ENCODE measurements around the gene PSMA8. TPM values are rescaled to one million over a fixed set of nuclear protein-coding genes. Genes with fewer than 3 reads are reported as not detected.

PSMA8 gene
- total RNA-seq (1 to 10 TPM; 1.4 to 1.7 TPM), polyA plus RNA-seq (1 to 10 TPM; 2.1 to 3.5 (median 2.7) TPM), total RNA-seq (0 to 3.0 (median 1.7) reads per million in 6 experiments)

GRCh38 chr18:26133652-26134051 is at the start of gene PSMA8:
TSS of gene PSMA8 (plus strand) at chr18:26133869. CDS start at chr18:26133966, 97 bp downstream.
- ATAC-seq = peak; percentile 90 to 93
- peaks cover 2 to 11% (median 4%) of the 10 kb centered on the region in 4 donors for H3K4me1 Mint-ChIP-seq
- peak; percentile 21 to 81 (median 50) for DNase-seq
- peak within 1 kb of the TSS; percentile 77 to 95 (median 93) for H3K27ac Mint-ChIP-seq
- POLR2A ChIA-PET = interaction anchor here (1.5 kb wide), 2 partner anchors 43 to 93 kb away, joined by 4 to 6 read pairs; partner anchors contain the start of genes SS18 and TAF4B
- H3K9me3 Mint-ChIP-seq = peaks cover 0 to 4% (median 0%) of the 10 kb centered on the region in 9 donors
- H3K4me3 Mint-ChIP-seq = peak within 1 kb of the TSS; percentile 74 to 88 (median 80)
- H3K36me3 Mint-ChIP-seq = peaks cover 0 to 4% (median 0%) of the 10 kb centered on the region in 3 donors
- H3K27me3 Mint-ChIP-seq = no peaks in the 10 kb centered on the region

GRCh38 chr18:26085056-26085455 is 48.6 kb upstream of the PSMA8 start:
- no peaks in the 10 kb centered on the region for H3K27me3 Mint-ChIP-seq
- H3K4me1 Mint-ChIP-seq = peaks cover 13 to 62% (median 41%) of the 10 kb centered on the region in 4 donors
- H3K36me3 Mint-ChIP-seq = peaks cover 0 to 62% (median 15%) of the 10 kb centered on the region in 3 donors
- DNase-seq (no peak), ATAC-seq (no peak)
- no peak overlapping the region for H3K4me3 Mint-ChIP-seq
- POLR2A ChIA-PET = no interaction called here
- H3K27ac Mint-ChIP-seq = no peak overlapping the region
- no peaks in the 10 kb centered on the region for H3K9me3 Mint-ChIP-seq

- Mint-ChIP-seq H3K9me3 (no peaks in the 10 kb centered on the region), H3K4me1 (peaks cover 20 to 62% (median 40%) of the 10 kb centered on the region in 4 donors), H3K36me3 (peaks cover 0 to 49% (median 10%) of the 10 kb centered on the region in 3 donors), H3K27me3 (no peaks in the 10 kb centered on the region), H3K4me3 (peak overlapping the region in 3 of 10 donors; percentile 13 to 24 (median 23)), H3K27ac (no peak overlapping the region)
- DNase-seq (no peak), ATAC-seq (no peak)
- POLR2A ChIA-PET = no interaction called here
Observed at GRCh38 chr18:26086959-26087358, 46.7 kb upstream of the PSMA8 start.

GRCh38 chr18:26088487-26088886 is 45.2 kb upstream of the PSMA8 start:
- no peaks in the 10 kb centered on the region for H3K9me3 Mint-ChIP-seq
- peak overlapping the region; percentile 94 to 98 (median 98) for H3K4me3 Mint-ChIP-seq
- POLR2A ChIA-PET = interaction anchor here (1.7 kb wide), 1 partner anchor 139 kb away, joined by 3 read pairs; no protein-coding TSS in a partner anchor
- H3K27me3 Mint-ChIP-seq = no peaks in the 10 kb centered on the region
- peak overlapping the region in 7 of 10 donors; percentile 53 to 98 (median 97) for H3K27ac Mint-ChIP-seq
- ATAC-seq (no peak), DNase-seq (no peak)
- H3K4me1 Mint-ChIP-seq = peaks cover 21 to 61% (median 39%) of the 10 kb centered on the region in 4 donors
- peaks cover 0 to 36% (median 6%) of the 10 kb centered on the region in 3 donors for H3K36me3 Mint-ChIP-seq

GRCh38 chr18:26089293-26090129 is 44.2 kb upstream of the PSMA8 start:
- no peaks in the 10 kb centered on the region for H3K9me3 Mint-ChIP-seq
- DNase-seq = peak in 3 of 10 donors; percentile 16 to 26 (median 23)
- no peak for ATAC-seq
- H3K36me3 Mint-ChIP-seq = peaks cover 0 to 27% (median 6%) of the 10 kb centered on the region in 3 donors
- no peaks in the 10 kb centered on the region for H3K27me3 Mint-ChIP-seq
- H3K27ac Mint-ChIP-seq = peak overlapping the region; percentile 87 to 99 (median 97)
- peaks cover 19 to 53% (median 33%) of the 10 kb centered on the region in 4 donors for H3K4me1 Mint-ChIP-seq
- POLR2A ChIA-PET = interaction anchor here (0.9 to 3.6 kb wide), 3 partner anchors 133 to 138 kb away, joined by 3 to 14 read pairs (median 3); partner anchors contain the start of gene TAF4B
- peak overlapping the region; percentile 94 to 98 (median 98) for H3K4me3 Mint-ChIP-seq

- H3K9me3 Mint-ChIP-seq = no peaks in the 10 kb centered on the region
- H3K27ac Mint-ChIP-seq = peak within 1 kb of the TSS; percentile 96 to 99 (median 97)
- DNase-seq = peak; percentile 76 to 95 (median 86)
- no peaks in the 10 kb centered on the region for H3K27me3 Mint-ChIP-seq
- peaks cover 0 to 18% (median 6%) of the 10 kb centered on the region in 3 donors for H3K36me3 Mint-ChIP-seq
- ATAC-seq = peak; percentile 78 to 83
- H3K4me3 Mint-ChIP-seq = peak within 1 kb of the TSS; percentile 94 to 98 (median 98)
- H3K4me1 Mint-ChIP-seq = peaks cover 19 to 44% (median 31%) of the 10 kb centered on the region in 4 donors
- POLR2A ChIA-PET = interaction anchor here (0.7 to 3.6 kb wide), 5 partner anchors 43 to 136 kb away, joined by 3 to 14 read pairs (median 4); partner anchors contain the start of genes PSMA8 and TAF4B
Observed at GRCh38 chr18:26090130-26091046, 43.3 kb upstream of the PSMA8 start, which contains the start of gene SS18. TSS of gene SS18 (minus strand) at chr18:26090613. CDS start at chr18:26090569, 44 bp downstream.

- peaks cover 0 to 12% (median 3%) of the 10 kb centered on the region in 3 donors for H3K36me3 Mint-ChIP-seq
- peak overlapping the region; percentile 94 to 98 (median 98) for H3K4me3 Mint-ChIP-seq
- DNase-seq (no peak), ATAC-seq (peak; percentile 54 to 57)
- H3K4me1 Mint-ChIP-seq = peaks cover 19 to 41% (median 30%) of the 10 kb centered on the region in 4 donors
- peak overlapping the region; percentile 96 to 99 (median 97) for H3K27ac Mint-ChIP-seq
- no peaks in the 10 kb centered on the region for H3K27me3 Mint-ChIP-seq
- POLR2A ChIA-PET = interaction anchor here (1.1 to 3.6 kb wide), 3 partner anchors 43 to 136 kb away, joined by 4 to 14 read pairs (median 8); partner anchors contain the start of genes PSMA8 and TAF4B
- no peaks in the 10 kb centered on the region for H3K9me3 Mint-ChIP-seq
Observed at GRCh38 chr18:26091047-26091630, 42.5 kb upstream of the PSMA8 start.

- ATAC-seq = no peak
- H3K27me3 Mint-ChIP-seq = no peaks in the 10 kb centered on the region
- H3K4me1 Mint-ChIP-seq = peaks cover 0 to 1% (median 0%) of the 10 kb centered on the region in 4 donors
- POLR2A ChIA-PET = no interaction called here
- peaks cover 0 to 1% (median 0%) of the 10 kb centered on the region in 3 donors for H3K36me3 Mint-ChIP-seq
- H3K4me3 Mint-ChIP-seq = no peak overlapping the region
- no peak overlapping the region for H3K27ac Mint-ChIP-seq
- DNase-seq = no peak
- peaks cover 0 to 2% (median 0%) of the 10 kb centered on the region in 9 donors for H3K9me3 Mint-ChIP-seq
Observed at GRCh38 chr18:26096852-26097251, 36.8 kb upstream of the PSMA8 start.

GRCh38 chr18:26097563-26097962 is 36.1 kb upstream of the PSMA8 start:
- Mint-ChIP-seq H3K27me3 (no peaks in the 10 kb centered on the region), H3K4me1 (no peaks in the 10 kb centered on the region), H3K27ac (no peak overlapping the region), H3K36me3 (peaks cover 0 to 1% (median 0%) of the 10 kb centered on the region in 3 donors), H3K4me3 (no peak overlapping the region), H3K9me3 (peaks cover 0 to 2% (median 0%) of the 10 kb centered on the region in 9 donors)
- POLR2A ChIA-PET = no interaction called here
- no peak for DNase-seq
- no peak for ATAC-seq

GRCh38 chr18:26103579-26103978 is 30.1 kb upstream of the PSMA8 start:
- ATAC-seq = peak; percentile 66 to 68
- DNase-seq = peak in 9 of 10 donors; percentile 7 to 71 (median 29)
- H3K4me1 Mint-ChIP-seq = no peaks in the 10 kb centered on the region
- H3K36me3 Mint-ChIP-seq = peaks cover 0 to under 1% (median 0%) of the 10 kb centered on the region in 3 donors
- no peaks in the 10 kb centered on the region for H3K9me3 Mint-ChIP-seq
- H3K27ac Mint-ChIP-seq = no peak overlapping the region
- no peaks in the 10 kb centered on the region for H3K27me3 Mint-ChIP-seq
- POLR2A ChIA-PET = no interaction called here
- H3K4me3 Mint-ChIP-seq = no peak overlapping the region

GRCh38 chr18:26104035-26104434 is 29.6 kb upstream of the PSMA8 start:
- ATAC-seq (no peak), DNase-seq (no peak)
- POLR2A ChIA-PET = no interaction called here
- no peaks in the 10 kb centered on the region for H3K4me1 Mint-ChIP-seq
- no peak overlapping the region for H3K4me3 Mint-ChIP-seq
- H3K36me3 Mint-ChIP-seq = peaks cover 0 to 2% (median 0%) of the 10 kb centered on the region in 3 donors
- no peaks in the 10 kb centered on the region for H3K9me3 Mint-ChIP-seq
- no peaks in the 10 kb centered on the region for H3K27me3 Mint-ChIP-seq
- peak overlapping the region in 1 of 10 donors; percentile 8 for H3K27ac Mint-ChIP-seq
